RWPE2 (cell line): ENCODE data around the gene KREMEN1.
A peak's percentile ranks its signal among the peaks of the same experiment; 100 is the strongest.

Source experiments
- ATAC-seq: fragments of 200-7000 bp; cut with Tn5 transposase; 3 replicates; pipeline ENCODE4 v1.9.1; 2021; ENCODE audit warnings: low read depth
- DNase-seq: peaks from one replicate; pipeline ENCODE4 v3.0.0-alpha.2; 2020; ENCODE audit warnings: low spot score
- H3K27ac ChIP-seq: fragments of 450-650 bp; 2 replicates; pipeline ENCODE4 v1.5.1; 2017; ENCODE audit warnings: mild to moderate bottlenecking; ENCODE audit not compliant: poor library complexity, severe bottlenecking
- H3K27me3 ChIP-seq: fragments of 250-450 bp; sonication (Bioruptor Pico); 2 replicates; pipeline ENCODE4 v1.5.1; 2021; ENCODE audit warnings: mild to moderate bottlenecking, moderate library complexity; ENCODE audit not compliant: insufficient read depth, poor library complexity, severe bottlenecking
- H3K36me3 ChIP-seq: fragments of 250-450 bp; sonication (Bioruptor Pico); 2 replicates; pipeline ENCODE4 v1.5.1; 2020; ENCODE audit warnings: low read depth, mild to moderate bottlenecking, moderate library complexity
- H3K4me1 ChIP-seq: fragments of 250-450 bp; sonication (Bioruptor Pico); 2 replicates; pipeline ENCODE4 v1.5.1; 2021; ENCODE audit warnings: mild to moderate bottlenecking, moderate library complexity; ENCODE audit not compliant: insufficient read depth, poor library complexity, severe bottlenecking
- H3K4me3 ChIP-seq: fragments of 250-450 bp; sonication (Bioruptor Pico); 2 replicates; pipeline ENCODE4 v1.5.1; 2021; ENCODE audit warnings: mild to moderate bottlenecking, moderate library complexity; ENCODE audit not compliant: severe bottlenecking
- H3K9me3 ChIP-seq: fragments of 250-450 bp; sonication (Bioruptor Pico); 2 replicates; pipeline ENCODE4 v1.5.1; 2021; ENCODE audit warnings: mild to moderate bottlenecking, moderate library complexity; ENCODE audit not compliant: severe bottlenecking
- TF ChIP-seq, protein P1 (sequence below): fragments of 450-650 bp; IDR thresholded peaks from one replicate; pipeline ENCODE4 v1.5.1; 2017; ENCODE audit warnings: mild to moderate bottlenecking, moderate library complexity; ENCODE audit not compliant: poor library complexity, severe bottlenecking

The KREMEN1 gene, protein sequence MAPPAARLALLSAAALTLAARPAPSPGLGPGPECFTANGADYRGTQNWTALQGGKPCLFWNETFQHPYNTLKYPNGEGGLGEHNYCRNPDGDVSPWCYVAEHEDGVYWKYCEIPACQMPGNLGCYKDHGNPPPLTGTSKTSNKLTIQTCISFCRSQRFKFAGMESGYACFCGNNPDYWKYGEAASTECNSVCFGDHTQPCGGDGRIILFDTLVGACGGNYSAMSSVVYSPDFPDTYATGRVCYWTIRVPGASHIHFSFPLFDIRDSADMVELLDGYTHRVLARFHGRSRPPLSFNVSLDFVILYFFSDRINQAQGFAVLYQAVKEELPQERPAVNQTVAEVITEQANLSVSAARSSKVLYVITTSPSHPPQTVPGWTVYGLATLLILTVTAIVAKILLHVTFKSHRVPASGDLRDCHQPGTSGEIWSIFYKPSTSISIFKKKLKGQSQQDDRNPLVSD

DNA sequence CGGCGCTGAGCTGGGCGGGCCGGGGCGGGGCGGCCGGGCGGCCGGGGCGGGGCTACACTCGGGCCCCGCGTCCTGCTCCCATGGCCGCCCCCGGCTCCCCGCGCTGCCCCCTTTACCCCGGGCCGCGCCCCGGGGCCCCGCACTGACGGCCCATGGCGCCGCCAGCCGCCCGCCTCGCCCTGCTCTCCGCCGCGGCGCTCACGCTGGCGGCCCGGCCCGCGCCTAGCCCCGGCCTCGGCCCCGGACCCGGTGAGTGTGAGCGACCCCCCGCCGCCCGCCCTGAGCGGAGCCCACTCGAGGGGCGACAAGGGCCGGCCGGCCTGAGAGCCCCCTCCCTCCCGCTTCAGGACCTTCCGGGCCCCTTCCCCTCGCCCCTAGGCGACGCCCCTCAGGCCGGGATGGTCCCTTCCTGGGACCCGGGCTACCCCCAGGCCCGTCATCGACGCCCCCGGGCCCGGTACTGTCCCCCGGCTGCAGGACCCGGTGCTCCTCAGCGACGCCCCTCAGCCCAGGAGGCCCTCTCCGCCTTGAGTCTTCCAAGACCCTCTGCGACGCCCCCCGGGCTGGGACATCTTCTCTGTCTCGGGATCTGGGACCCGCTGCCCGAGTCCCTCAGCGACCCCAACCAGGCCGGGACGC lies at the start of gene KREMEN1:
TSS of gene KREMEN1 (plus strand) at position 57 of the 639 bp plus-strand sequence. CDS start at position 153, 96 bp downstream.
- H3K4me3 ChIP-seq, result peak within 1 kb of the TSS; percentile 63
- H3K9me3 ChIP-seq, result no peaks in the 10 kb centered on the region
- no peaks in the 10 kb centered on the region for H3K27me3 ChIP-seq
- ATAC-seq (no peak), DNase-seq (no peak)
- peak within 1 kb of the TSS; percentile 37 for H3K27ac ChIP-seq
- H3K4me1 ChIP-seq, result peaks cover 13% of the 10 kb centered on the region
- no peaks in the 10 kb centered on the region for H3K36me3 ChIP-seq
- TF ChIP-seq, protein P1, sequence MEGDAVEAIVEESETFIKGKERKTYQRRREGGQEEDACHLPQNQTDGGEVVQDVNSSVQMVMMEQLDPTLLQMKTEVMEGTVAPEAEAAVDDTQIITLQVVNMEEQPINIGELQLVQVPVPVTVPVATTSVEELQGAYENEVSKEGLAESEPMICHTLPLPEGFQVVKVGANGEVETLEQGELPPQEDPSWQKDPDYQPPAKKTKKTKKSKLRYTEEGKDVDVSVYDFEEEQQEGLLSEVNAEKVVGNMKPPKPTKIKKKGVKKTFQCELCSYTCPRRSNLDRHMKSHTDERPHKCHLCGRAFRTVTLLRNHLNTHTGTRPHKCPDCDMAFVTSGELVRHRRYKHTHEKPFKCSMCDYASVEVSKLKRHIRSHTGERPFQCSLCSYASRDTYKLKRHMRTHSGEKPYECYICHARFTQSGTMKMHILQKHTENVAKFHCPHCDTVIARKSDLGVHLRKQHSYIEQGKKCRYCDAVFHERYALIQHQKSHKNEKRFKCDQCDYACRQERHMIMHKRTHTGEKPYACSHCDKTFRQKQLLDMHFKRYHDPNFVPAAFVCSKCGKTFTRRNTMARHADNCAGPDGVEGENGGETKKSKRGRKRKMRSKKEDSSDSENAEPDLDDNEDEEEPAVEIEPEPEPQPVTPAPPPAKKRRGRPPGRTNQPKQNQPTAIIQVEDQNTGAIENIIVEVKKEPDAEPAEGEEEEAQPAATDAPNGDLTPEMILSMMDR, result no peak

DNA sequence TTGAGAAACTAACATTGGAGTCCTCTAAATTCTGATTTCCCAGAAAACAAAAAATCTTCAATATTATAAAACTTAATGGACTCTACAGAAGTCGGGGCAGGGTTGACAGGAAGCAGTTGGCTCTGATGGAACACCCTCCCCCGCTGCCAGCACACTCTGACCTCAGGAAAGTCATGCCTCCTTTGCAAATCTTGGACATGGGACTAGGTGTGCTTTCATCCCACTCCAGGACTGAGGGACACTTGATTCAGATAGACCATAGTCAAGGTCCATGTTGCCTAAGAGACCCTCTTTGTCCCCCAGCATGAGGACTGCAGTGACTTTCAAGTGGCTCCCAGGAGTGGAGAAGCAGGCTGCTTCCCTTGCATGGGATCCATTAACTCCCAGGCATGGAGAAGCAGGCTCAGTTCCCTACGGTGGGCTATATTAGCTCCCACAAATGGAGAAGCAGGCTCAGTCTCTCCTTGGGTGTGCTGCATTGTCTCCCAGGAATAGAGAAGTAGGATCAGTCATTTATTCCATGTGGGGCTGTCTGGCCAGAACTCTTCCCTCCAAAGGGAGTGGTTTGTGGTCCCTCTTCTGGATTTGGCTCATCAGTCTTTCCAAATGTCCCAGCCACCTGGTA lies 49.6 kb upstream of the KREMEN1 start:
- DNase-seq, result no peak
- no peak for ATAC-seq
- Histone ChIP-seq H3K4me1 (no peaks in the 10 kb centered on the region), H3K27me3 (no peaks in the 10 kb centered on the region), H3K9me3 (no peaks in the 10 kb centered on the region), H3K27ac (no peak overlapping the region), H3K36me3 (no peaks in the 10 kb centered on the region), H3K4me3 (no peak overlapping the region)
- TF ChIP-seq, protein P1, result no peak

DNA sequence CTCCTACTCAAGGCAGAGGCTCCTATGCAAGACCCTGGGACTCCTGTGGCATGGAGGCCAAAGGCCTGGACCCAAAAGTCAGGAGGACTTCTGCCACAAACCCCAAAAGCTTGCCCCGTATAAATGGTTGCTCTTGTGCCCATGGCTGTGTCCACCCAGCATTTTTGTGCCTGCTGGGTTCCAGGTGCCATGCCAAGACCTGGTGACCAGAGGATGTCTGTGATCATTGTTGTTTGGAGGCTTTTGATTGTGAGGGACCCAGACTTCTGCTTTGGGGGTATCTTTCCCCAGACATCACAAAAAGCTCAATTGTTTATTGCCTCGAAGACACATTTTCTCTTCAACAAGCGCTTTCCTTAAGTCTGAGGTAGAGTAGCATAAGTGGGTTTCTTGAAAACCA lies 46.3 kb upstream of the KREMEN1 start:
- no peaks in the 10 kb centered on the region for H3K27me3 ChIP-seq

DNA sequence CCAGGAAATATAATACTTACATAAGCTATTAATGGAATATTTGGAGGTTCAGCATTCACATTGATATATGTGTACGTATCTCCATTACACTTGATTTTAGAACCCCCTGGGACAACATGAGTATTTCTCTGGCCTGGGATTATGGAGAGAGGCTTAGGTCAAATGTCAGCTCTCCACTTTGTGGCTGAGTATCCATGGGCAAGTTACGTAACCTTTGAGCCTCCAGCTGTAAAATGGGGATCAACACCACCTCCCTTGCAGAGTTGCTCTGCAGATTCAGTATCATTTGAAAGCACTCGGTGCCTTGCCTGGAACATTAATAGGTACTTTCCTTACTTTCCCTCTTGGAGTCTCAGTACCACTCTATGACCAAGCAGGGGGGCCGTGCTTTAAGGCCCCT lies 44.4 kb upstream of the KREMEN1 start:
- H3K36me3 ChIP-seq, result no peaks in the 10 kb centered on the region
- TF ChIP-seq, protein P1, result no peak

More for the DNA sequence above, 46.3 kb upstream of the KREMEN1 start:
- no peak overlapping the region for H3K27ac ChIP-seq
- no peak for DNase-seq
- H3K4me3 ChIP-seq, result no peak overlapping the region
- no peaks in the 10 kb centered on the region for H3K9me3 ChIP-seq
- H3K4me1 ChIP-seq, result peaks cover 11% of the 10 kb centered on the region
- no peak for ATAC-seq
- no peaks in the 10 kb centered on the region for H3K36me3 ChIP-seq
- TF ChIP-seq, protein P1, result no peak

More for the DNA sequence above, 44.4 kb upstream of the KREMEN1 start:
- peaks cover 16% of the 10 kb centered on the region for H3K4me1 ChIP-seq
- no peak overlapping the region for H3K4me3 ChIP-seq
- no peak overlapping the region for H3K27ac ChIP-seq
- no peak for ATAC-seq
- no peaks in the 10 kb centered on the region for H3K27me3 ChIP-seq
- DNase-seq, result no peak
- H3K9me3 ChIP-seq, result no peaks in the 10 kb centered on the region
